RWPE1 (cell line): Measurements from ENCODE around the gene FAM13A.

ENCODE experiments used
- CTCF ChIA-PET: fragments of 350-600 bp; sonication (Branson Sonifier 250); formaldehyde crosslinking; extraction: SDS; loops from one replicate; lab custom pipeline; 2021; lab: Yijun Ruan, JAX
- POLR2A ChIA-PET: fragments of 400-600 bp; formaldehyde crosslinking; extraction: SDS; loops from one replicate; lab custom pipeline; 2020; ENCODE audit warnings: antibody characterized with exemption; ENCODE audit not compliant: low non-redundant PET; lab: Yijun Ruan, JAX
- DNase-seq: peaks from one replicate; pipeline ENCODE4 v3.0.0; 2012; ENCODE audit warnings: low spot score
- H3K27ac ChIP-seq: fragments of 450-650 bp; 2 replicates; pipeline ENCODE4 v1.5.1; 2017
- CTCF ChIP-seq: fragments of 450-650 bp; conservative IDR thresholded peaks from 2 replicates; pipeline ENCODE4 v1.5.1; 2017; ENCODE audit warnings: low read depth, mild to moderate bottlenecking

Gene FAM13A

GRCh38 chr4:88724406-88724805 is 332.6 kb downstream of the FAM13A start:
- ChIA-PET POLR2A (no interaction called here), CTCF (interaction anchor here (0.7 kb wide), 1 partner anchor 196 kb away, joined by 3 read pairs; no protein-coding TSS in a partner anchor)
- TF ChIP-seq CTCF: no peak
- DNase-seq: no peak
- no peak overlapping the region for H3K27ac ChIP-seq

GRCh38 chr4:88722828-88723227 is 334.2 kb downstream of the FAM13A start:
- POLR2A ChIA-PET: interaction anchor here (0.6 kb wide), 1 partner anchor 111 kb away, joined by 3 read pairs; no protein-coding TSS in a partner anchor
- H3K27ac ChIP-seq: no peak overlapping the region
- CTCF ChIA-PET: interaction anchor here (0.6 kb wide), 1 partner anchor 153 kb away, joined by 3 read pairs; no protein-coding TSS in a partner anchor
- no peak for DNase-seq
- no peak for TF ChIP-seq CTCF

- no peak for DNase-seq
- ChIA-PET POLR2A (interaction anchor here (0.6 kb wide), 1 partner anchor 110 kb away, joined by 3 read pairs; no protein-coding TSS in a partner anchor), CTCF (interaction anchor here (0.6 kb wide), 1 partner anchor 154 kb away, joined by 3 read pairs; no protein-coding TSS in a partner anchor)
- H3K27ac ChIP-seq: no peak overlapping the region
- no peak for TF ChIP-seq CTCF
Observed at GRCh38 chr4:88722276-88722780, 334.7 kb downstream of the FAM13A start.

- no peak for DNase-seq
- ChIA-PET POLR2A (no interaction called here), CTCF (no interaction called here)
- H3K27ac ChIP-seq: no peak overlapping the region
- no peak for TF ChIP-seq CTCF
Observed at GRCh38 chr4:88720451-88721428, 336.2 kb downstream of the FAM13A start.

- DNase-seq: no peak
- H3K27ac ChIP-seq: no peak overlapping the region
- ChIA-PET POLR2A (no interaction called here), CTCF (no interaction called here)
- no peak for TF ChIP-seq CTCF
Observed at GRCh38 chr4:88719381-88719780, 337.6 kb downstream of the FAM13A start.

GRCh38 chr4:88718098-88718497 is 338.9 kb downstream of the FAM13A start:
- no peak overlapping the region for H3K27ac ChIP-seq
- DNase-seq: no peak
- POLR2A ChIA-PET: no interaction called here
- TF ChIP-seq CTCF: no peak
- CTCF ChIA-PET: no interaction called here
